Limb (tissue), 2 donors: ENCODE measurements around the gene COLEC12.

Experiments used
- DNase-seq, 2 donors: peaks; one replicate each; pipeline ENCODE4 v3.0.0-alpha.2; 2016; ENCODE audit errors: extremely low spot score in 2 of 2

Gene COLEC12

DNA sequence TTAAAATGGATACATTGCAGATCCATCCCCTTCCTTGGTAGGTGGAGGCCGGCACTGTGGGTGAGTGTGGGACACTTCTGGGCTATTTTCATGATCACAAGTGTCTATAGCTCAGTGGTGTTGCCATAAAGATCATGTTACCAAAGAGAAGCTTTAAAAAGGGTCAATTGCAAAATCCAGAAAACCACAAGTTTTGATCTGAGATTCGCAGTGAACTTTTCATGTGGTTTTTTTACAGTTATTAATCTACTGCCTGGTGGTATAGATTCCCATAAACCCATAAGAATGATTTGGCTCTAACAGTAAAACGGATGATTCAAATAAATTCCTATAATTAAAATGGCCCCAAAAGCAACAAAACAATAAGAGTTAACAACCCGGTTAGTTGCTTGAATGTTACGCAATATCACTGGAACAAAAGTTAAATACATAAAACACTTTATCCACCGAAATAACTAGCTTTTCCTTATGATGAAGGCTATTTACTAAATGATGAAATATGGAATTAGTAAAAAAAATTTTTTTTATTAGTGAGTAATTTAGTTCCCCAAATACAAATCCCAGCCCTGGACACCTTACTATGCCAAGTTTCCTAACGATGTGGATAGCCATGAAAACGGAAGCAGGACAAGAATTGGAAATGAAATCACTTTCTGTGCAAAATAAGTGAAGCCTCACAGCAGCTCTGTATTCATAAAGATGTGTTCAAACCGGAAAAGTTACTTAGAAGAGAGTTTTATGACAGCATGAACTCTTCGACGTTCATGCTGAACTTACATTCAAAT, 137.0 kb downstream of the COLEC12 start:
- DNase-seq = no peak

GRCh38 chr18:362311-363290, 137.9 kb downstream of the COLEC12 start:
- no peak for DNase-seq

DNA sequence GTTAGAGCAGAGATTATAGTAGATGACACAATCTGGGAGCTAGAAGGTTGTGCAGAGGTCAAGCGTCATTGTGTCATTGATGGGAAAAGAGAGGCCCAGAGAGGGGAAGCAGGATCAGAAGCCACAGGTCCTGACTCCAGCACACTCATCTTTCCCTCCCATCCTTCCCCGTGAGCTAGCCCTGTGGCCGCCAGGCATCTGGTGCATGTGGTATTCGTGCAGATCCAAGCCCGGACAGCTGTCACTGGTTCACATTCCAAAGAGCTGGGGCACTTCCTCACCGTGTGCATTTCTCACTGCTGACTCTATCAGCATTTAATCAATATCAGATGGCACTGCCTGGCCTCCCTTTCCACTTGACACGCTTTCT, 138.6 kb downstream of the COLEC12 start:
- DNase-seq = peak; percentile 56 to 65

DNA sequence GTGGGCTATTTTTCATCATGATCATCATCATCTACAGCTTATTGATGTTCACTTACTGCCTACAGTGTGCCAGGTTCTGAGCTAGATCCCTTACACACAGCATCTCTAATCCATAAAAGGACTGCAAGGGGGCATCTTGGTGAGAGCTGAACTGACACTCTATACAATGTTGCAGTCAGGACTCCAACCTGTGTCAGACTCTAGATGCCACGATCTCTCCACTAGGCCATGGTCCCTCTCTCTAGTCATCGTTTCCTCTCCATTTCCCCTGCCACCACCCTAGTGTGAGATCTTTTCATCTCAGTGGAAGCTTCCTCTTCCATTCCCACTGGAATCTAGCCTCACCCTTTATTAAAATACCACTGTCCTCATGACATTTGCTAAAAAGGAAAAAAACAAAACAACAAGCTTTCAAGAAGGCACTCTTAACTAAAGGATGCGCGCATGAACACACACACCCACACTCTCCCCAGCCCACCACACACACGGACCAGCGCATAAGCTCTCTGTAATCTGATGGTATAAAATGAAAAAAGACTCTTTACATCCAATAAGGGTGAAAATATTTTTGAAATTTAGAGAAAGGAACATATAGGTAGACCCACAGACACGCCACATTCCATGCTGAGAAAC, 139.3 kb downstream of the COLEC12 start:
- no peak for DNase-seq

DNA sequence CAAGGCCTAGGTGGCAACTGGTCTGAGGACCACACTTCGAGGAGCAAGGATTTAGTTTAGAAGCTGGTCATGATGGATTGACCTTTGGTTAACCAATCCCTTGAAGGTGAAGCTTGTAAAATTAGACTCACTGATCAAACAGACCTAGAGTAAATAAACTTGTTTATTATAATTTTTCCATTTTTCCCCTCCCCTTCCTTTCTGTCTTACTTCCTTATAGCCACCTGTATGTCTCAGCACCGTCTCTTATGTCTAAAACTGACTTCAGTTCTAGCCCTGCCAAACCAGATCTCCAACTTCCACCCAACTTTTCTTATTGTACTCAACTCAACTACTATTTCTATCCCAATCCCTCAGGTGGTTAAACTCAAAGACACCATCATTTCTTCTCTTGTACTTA, 139.8 kb downstream of the COLEC12 start:
- no peak for DNase-seq

DNA sequence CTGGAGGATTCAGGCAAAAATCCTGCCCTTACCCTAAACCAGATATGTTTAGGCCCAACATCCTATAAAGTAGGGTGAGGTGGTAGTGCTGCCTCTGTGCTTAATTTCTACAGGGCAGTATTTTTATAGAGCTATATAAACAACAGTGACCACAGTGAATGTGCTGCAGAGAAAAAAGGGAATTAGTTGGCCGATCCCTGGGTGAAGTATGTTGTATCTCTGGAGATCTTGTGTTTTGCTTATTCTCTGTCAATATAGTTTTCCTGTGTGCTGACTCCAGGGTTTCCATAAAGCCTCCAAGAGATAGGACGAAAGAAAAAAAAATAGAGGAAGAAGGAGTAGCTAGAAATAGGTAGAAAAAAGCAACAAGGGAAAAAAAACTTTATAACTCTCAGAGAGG, 143.7 kb downstream of the COLEC12 start:
- DNase-seq = no peak

GRCh38 chr18:355678-356077, 144.8 kb downstream of the COLEC12 start:
- no peak for DNase-seq

- DNase-seq = no peak
Measured at GRCh38 chr18:354471-354870, 146.0 kb downstream of the COLEC12 start.

- DNase-seq = no peak
Measured at GRCh38 chr18:354003-354402, 146.5 kb downstream of the COLEC12 start.

- DNase-seq = no peak
Measured at GRCh38 chr18:352438-352837, 148.1 kb downstream of the COLEC12 start.

GRCh38 chr18:350953-351572, 149.4 kb downstream of the COLEC12 start:
- no peak for DNase-seq

GRCh38 chr18:346600-346999, 153.9 kb downstream of the COLEC12 start:
- DNase-seq = no peak

DNA sequence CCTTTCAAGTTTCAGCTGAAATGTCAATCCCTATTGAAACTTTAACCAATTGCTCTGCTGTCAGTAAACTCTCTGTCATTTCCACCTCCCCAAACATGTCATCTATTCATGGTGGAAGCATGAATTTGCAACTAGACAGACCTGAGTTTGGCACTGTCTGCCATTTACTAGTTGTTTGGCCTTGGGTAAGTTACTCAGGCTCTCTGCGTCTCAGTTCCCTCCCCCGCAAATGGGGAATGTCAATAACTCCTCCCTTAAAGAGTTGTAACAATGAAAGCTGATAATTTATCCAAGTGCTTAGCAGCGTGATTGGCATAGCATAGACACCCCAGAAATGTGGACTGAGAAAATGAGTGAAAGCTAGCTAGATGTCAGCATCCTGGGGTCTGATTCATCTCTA, 159.4 kb downstream of the COLEC12 start:
- DNase-seq = no peak

DNA sequence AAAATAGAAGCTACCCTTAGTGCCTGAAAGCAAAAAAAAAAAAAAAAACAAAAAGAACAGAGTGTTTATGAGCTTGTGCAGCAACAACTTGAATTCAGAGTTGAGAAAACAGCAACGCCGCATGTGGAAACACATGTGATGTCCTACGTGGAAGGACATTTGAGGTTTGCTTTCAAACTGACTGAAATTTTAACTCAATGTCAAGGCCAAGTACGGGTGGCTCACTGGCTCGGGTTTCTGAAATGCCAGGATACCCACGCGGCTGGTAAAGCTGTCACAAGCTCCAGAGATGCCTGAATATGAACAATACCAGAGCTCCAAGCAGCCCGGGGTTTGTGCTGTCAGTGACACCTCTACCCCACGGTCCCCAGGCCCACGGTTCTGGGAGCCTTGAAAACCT, 160.5 kb downstream of the COLEC12 start:
- no peak for DNase-seq

DNA sequence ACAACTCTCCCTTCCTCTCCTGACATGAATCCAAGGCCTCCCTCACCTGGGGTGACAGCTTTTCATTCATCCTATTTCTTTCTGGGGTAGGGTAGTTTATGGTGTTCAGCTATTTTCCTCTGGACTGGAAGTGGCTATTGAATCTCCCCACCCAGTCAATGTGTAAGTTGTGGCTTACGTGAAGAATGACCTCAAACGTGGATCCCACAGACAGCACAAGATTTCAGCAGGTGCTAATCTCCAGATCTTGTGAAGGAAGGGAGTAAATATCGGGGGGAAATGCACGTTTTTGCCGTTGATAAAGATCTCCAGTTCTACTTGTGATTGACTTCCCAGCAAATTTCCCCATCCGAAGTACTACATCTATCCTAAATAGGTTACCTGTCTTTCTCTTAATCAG, 161.3 kb downstream of the COLEC12 start:
- no peak for DNase-seq

DNA sequence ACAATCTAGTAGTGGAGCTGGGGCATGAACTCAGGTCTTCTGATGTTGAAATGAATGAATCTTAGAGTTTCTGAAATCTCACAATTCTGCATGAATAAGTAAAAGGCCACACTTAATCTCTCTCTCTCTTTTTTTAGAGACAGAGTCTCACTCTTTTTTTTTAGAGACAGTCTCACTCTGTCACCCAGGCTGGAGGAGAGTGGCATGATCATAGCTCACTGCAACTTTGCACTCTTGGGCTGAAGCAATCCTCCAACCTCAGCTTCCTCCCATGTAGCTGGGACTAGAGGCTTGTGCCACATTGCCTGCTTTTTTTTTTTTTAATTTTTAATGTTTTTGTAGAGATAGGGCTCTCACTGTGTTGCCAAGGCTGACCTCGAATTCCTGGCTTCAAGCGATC, 163.8 kb downstream of the COLEC12 start:
- DNase-seq = no peak

DNA sequence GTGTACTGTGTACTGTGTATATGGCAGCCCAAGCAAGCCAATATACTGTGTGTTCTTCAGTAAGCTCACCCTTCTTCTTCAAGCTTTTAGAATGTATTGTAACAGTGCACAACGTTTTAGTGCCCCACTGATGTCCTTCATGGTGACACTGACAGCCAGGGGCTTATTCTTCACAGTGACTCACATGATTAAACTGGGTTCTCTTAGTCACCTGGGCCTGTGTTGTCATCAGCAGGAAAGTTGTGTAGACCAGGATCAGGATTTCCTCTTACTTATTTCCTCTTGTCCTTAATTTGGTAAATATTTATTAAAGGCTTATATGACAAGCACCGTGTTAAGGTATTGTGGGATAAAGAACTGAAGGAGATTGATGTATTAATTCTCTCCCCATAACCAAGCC, 164.8 kb downstream of the COLEC12 start:
- DNase-seq = no peak

GRCh38 chr18:334575-335132, 165.8 kb downstream of the COLEC12 start:
- DNase-seq = no peak

DNA sequence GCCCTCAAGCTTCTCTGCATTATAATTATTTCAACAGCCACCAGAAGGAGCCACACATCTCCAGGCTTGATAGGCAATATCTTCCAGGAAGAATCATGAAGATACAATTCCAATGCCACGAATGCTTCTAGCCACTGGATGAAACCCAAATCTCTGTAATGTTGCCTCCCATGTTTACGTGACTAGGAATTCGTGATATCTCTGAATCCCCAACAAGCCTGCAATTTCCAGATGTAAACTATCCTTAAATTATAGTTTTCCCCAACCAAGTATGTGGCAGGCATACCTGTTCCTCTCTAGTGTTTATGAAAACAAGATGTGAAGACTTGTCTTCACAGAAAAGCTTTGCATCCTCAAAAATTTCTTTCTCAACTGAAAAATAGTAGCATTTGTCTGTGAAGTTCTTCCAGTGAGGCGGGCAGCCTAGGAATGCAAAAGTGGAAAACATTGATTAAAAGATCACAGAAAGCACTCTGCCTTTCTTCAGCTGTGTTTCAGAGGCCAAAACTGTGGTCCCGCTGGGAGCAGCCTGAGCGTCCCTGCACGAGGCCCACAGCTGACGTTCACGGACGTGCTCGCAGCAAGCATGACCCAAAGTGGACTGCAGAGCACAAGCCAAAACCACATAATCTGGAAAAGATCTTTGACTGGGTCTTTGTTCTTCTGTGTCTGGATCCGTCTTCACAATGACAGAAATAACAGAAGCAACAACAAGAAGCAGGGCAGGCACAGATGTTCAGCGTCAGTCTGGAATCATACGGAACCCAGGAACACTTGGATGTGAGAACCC, 167.6 kb downstream of the COLEC12 start:
- DNase-seq = peak in 1 of 2 donors; percentile 61

GRCh38 chr18:332007-332406, 168.5 kb downstream of the COLEC12 start:
- DNase-seq = no peak
